PC-9 (cell line): ENCODE data around the gene ZCCHC18. TPM values are rescaled to one million over a fixed set of nuclear protein-coding genes. Genes with fewer than 3 reads are reported as not detected.

Experiments
- BruUV-seq: library from RNA; stranded (reverse); fragments of 400-500 nt; replicated peaks from 2 replicates; lab custom pipeline; 2021; lab: Mats Ljungman, UMichigan
- CTCF ChIA-PET: fragments of 300-600 bp; sonication (Branson Sonifier 250); formaldehyde crosslinking; loops from one replicate; lab custom pipeline; 2022; ENCODE audit warnings: antibody characterized with exemption; lab: Charles Lee
- POLR2A ChIA-PET: fragments of 300-600 bp; sonication (Branson Sonifier 250); formaldehyde crosslinking; loops from one replicate; lab custom pipeline; 2022; ENCODE audit warnings: antibody characterized with exemption; ENCODE audit not compliant: unreplicated experiment; lab: Charles Lee
- DNase-seq, 2 experiments: peaks; one replicate each; pipeline versions ENCODE4 v3.0.0 to v3.0.0-alpha.2; 2015 to 2022; ENCODE audit warnings: mixed read lengths in 1 of 2
- H2AFZ ChIP-seq: fragments of 200-600 bp; sonication (generic); 2 replicates; pipeline ENCODE4 v1.8.1; 2017; ENCODE audit warnings: antibody characterized with exemption
- H3F3A ChIP-seq: fragments of 200-600 bp; sonication (generic); 2 replicates; pipeline ENCODE4 v1.8.1; 2017; ENCODE audit warnings: antibody characterized with exemption, mild to moderate bottlenecking, low read depth; ENCODE audit not compliant: insufficient read depth
- H3K27ac ChIP-seq: fragments of 200-600 bp; sonication (generic); 2 replicates; pipeline ENCODE4 v1.6.1; 2016; ENCODE audit warnings: mixed run types
- H3K27me3 ChIP-seq: fragments of 200-600 bp; sonication (generic); 2 replicates; pipeline ENCODE4 v1.6.1; 2016; ENCODE audit warnings: low read depth, mixed run types; ENCODE audit not compliant: insufficient read depth
- H3K36me3 ChIP-seq: fragments of 200-600 bp; sonication (generic); 2 replicates; pipeline ENCODE4 v1.6.1; 2016; ENCODE audit warnings: low read depth, mixed run types
- H3K4me1 ChIP-seq: fragments of 200-600 bp; sonication (generic); replicated peaks from 2 replicates; pipeline ENCODE4 v1.6.1; 2016; ENCODE audit warnings: mixed run types; ENCODE audit not compliant: insufficient read depth
- H3K4me2 ChIP-seq: fragments of 200-600 bp; sonication (generic); 2 replicates; pipeline ENCODE4 v1.6.1; 2017; ENCODE audit warnings: mixed run types
- H3K4me3 ChIP-seq: fragments of 200-600 bp; sonication (generic); 2 replicates; pipeline ENCODE4 v1.6.1; 2016; ENCODE audit warnings: mixed run types
- H3K79me2 ChIP-seq: fragments of 200-600 bp; sonication (generic); 2 replicates; pipeline ENCODE4 v1.6.1; 2017; ENCODE audit warnings: low read depth, mixed run types
- H3K9me2 ChIP-seq: fragments of 200-600 bp; sonication (generic); 2 replicates; pipeline ENCODE4 v1.8.1; 2017; ENCODE audit warnings: mild to moderate bottlenecking; ENCODE audit not compliant: insufficient read depth
- H3K9me3 ChIP-seq: fragments of 200-600 bp; sonication (generic); 2 replicates; pipeline ENCODE4 v1.8.1; 2016; ENCODE audit warnings: low read depth; ENCODE audit not compliant: insufficient read depth
- H4K20me1 ChIP-seq: fragments of 200-600 bp; sonication (generic); 2 replicates; pipeline ENCODE4 v1.8.1; 2017; ENCODE audit not compliant: insufficient read depth
- CTCF ChIP-seq: fragments of 200-600 bp; sonication (generic); conservative IDR thresholded peaks from 2 replicates; pipeline ENCODE4 v1.6.1; 2017; ENCODE audit warnings: mixed run types, antibody characterized with exemption, mild to moderate bottlenecking, moderate library complexity
- EZH2 ChIP-seq: fragments of 200-600 bp; sonication (generic); IDR thresholded peaks from 2 replicates; pipeline ENCODE4 v1.8.0; 2017; ENCODE audit warnings: antibody characterized with exemption, low read depth
- intact Hi-C: fragments of 100-400 bp; cut with micrococcal nuclease; formaldehyde crosslinking; loops from one replicate; pipeline ENCODE4 v1.10.0; 2022; ENCODE audit not compliant: unreplicated experiment
- total RNA-seq: library from RNA; stranded (reverse); gene quantifications from 2 replicates; pipeline ENCODE4 v1.2.3, GENCODE V29; 2021

The ZCCHC18 gene
- total RNA-seq, 1 experiment from 2014 or later, result not detected

GRCh38 chrX:104136241-104137019, 24.1 kb downstream of the ZCCHC18 start:
- peak; percentile 80 for TF ChIP-seq CTCF
- TF ChIP-seq EZH2, result no peak
- CTCF ChIA-PET, result no interaction called here
- no TSS peak for BruUV-seq
- Histone ChIP-seq H2AFZ (0 out of 2 replicates have a peak overlapping the region, but pooled peaks have one; percentile 69), H3K79me2 (no peaks in the 10 kb centered on the region), H3K4me3 (no peak overlapping the region), H3K27me3 (no peaks in the 10 kb centered on the region), H3K27ac (no peak overlapping the region), H3K9me3 (no peaks in the 10 kb centered on the region), H3F3A (no peaks in the 10 kb centered on the region), H3K36me3 (no peaks in the 10 kb centered on the region), H3K9me2 (no peaks in the 10 kb centered on the region), H4K20me1 (no peaks in the 10 kb centered on the region), H3K4me2 (peak overlapping the region; percentile 66), H3K4me1 (no peaks in the 10 kb centered on the region)
- DNase-seq, result peak; percentile 33 to 45
- POLR2A ChIA-PET, result no interaction called here
- intact Hi-C loops, result loop anchor here (1.0 to 2.0 kb wide), 3 partner anchors 38 to 603 kb away; no protein-coding TSS in a partner anchor

GRCh38 chrX:104137496-104137895, 25.2 kb downstream of the ZCCHC18 start:
- H3K9me3 ChIP-seq, result no peaks in the 10 kb centered on the region
- no peak for TF ChIP-seq CTCF
- no peak for TF ChIP-seq EZH2
- H3K27me3 ChIP-seq, result no peaks in the 10 kb centered on the region
- no peaks in the 10 kb centered on the region for H3K79me2 ChIP-seq
- intact Hi-C loops, result loop anchor here (2.0 kb wide), 1 partner anchor 293 kb away; no protein-coding TSS in a partner anchor
- POLR2A ChIA-PET, result no interaction called here
- no peak overlapping the region for H3K27ac ChIP-seq
- BruUV-seq, result no TSS peak
- H3K4me1 ChIP-seq, result no peaks in the 10 kb centered on the region
- CTCF ChIA-PET, result no interaction called here
- H3K9me2 ChIP-seq, result no peaks in the 10 kb centered on the region
- no peak overlapping the region for H3K4me3 ChIP-seq
- H3F3A ChIP-seq, result no peaks in the 10 kb centered on the region
- no peak overlapping the region for H2AFZ ChIP-seq
- no peaks in the 10 kb centered on the region for H4K20me1 ChIP-seq
- DNase-seq, result no peak
- no peaks in the 10 kb centered on the region for H3K36me3 ChIP-seq
- no peak overlapping the region for H3K4me2 ChIP-seq

DNA sequence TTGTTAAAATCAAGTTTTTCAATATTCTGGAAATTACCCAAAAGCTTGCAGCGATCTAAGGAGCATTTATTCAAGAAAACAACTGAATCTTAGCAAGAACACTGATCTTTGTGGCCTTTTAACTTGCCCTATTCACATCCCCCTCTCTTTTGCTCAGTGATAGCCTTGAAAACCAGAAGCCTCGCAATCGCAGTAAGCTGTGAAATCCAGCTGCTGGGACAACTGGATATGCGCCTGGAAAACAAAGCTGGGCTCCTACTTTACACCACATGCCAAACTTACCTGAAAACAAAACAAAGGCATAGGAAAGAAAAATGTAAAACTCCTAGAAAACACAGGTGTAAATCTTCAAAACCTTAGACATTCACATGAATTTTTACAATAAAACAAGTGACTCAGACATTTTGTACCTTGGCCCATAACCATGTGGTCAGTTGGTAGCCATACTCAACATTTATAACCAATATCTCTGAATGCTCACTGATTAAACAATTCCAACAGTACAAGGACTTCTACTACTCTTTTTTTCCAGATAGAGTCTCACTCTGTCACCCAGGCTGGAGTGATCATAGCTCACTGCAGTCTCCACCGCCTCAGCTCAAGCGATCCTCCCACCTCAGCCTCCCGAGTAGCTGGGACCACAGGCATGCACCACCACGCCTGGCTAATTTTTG, 28.9 kb downstream of the ZCCHC18 start:
- Histone ChIP-seq H3K4me3 (no peak overlapping the region), H4K20me1 (no peaks in the 10 kb centered on the region), H3K9me3 (no peaks in the 10 kb centered on the region), H3F3A (no peaks in the 10 kb centered on the region), H3K9me2 (no peaks in the 10 kb centered on the region), H2AFZ (no peak overlapping the region), H3K27ac (no peak overlapping the region), H3K4me1 (no peaks in the 10 kb centered on the region), H3K4me2 (no peak overlapping the region), H3K27me3 (no peaks in the 10 kb centered on the region), H3K36me3 (no peaks in the 10 kb centered on the region), H3K79me2 (no peaks in the 10 kb centered on the region)
- DNase-seq, result no peak
- CTCF ChIA-PET, result no interaction called here
- intact Hi-C loops, result no loop called here
- TF ChIP-seq CTCF (no peak), EZH2 (no peak)
- POLR2A ChIA-PET, result no interaction called here
- BruUV-seq, result no TSS peak
